ENCODE results near the gene PNMA1.

PNMA1 gene

GRCh38 chr14:73666583-73666982 is 47.6 kb downstream of the PNMA1 start:
- no peak for DNase-seq (ENCODE audit: low spot score)

- DNase-seq (ENCODE audit: low spot score) = no peak
Observed at GRCh38 chr14:73665130-73665529, 49.1 kb downstream of the PNMA1 start.

GRCh38 chr14:73663548-73664212 is 50.5 kb downstream of the PNMA1 start:
- DNase-seq (ENCODE audit: low spot score) = no peak

GRCh38 chr14:73662487-73662943 is 51.7 kb downstream of the PNMA1 start:
- DNase-seq (ENCODE audit: low spot score) = peak; percentile 3

GRCh38 chr14:73661872-73662271 is 52.3 kb downstream of the PNMA1 start:
- DNase-seq (ENCODE audit: low spot score) = no peak

Small RNAs within 50 kb of the gene (small RNA-seq; reads per million reads assigned to genes)
- gene MIR4505 = 0 reads per million in 2 experiments

Data from SK-N-DZ (cell line).